GM12878 (cell line): Measurements from ENCODE around the gene CPNE5. TPM values are rescaled to one million over a fixed set of nuclear protein-coding genes. Genes with fewer than 3 reads are reported as not detected.

Experiments
- ATAC-seq: fragments of 200-7000 bp; cut with Tn5 transposase; 3 replicates; pipeline ENCODE4 v1.9.1; 2020; ENCODE audit warnings: mild to moderate bottlenecking, moderate library complexity
- BruUV-seq: library from RNA; stranded (reverse); fragments of 400-500 nt; replicated peaks from 2 replicates; lab custom pipeline; 2021; lab: Mats Ljungman, UMichigan
- CTCF ChIA-PET: fragments of 300-600 bp; sonication (Branson Sonifier 250); formaldehyde crosslinking; extraction: SDS; loops from one replicate; lab custom pipeline; 2021; ENCODE audit warnings: inconsistent platforms; lab: Yijun Ruan, JAX
- POLR2A ChIA-PET: fragments of 350-600 bp; formaldehyde crosslinking; extraction: SDS; loops from one replicate; lab custom pipeline; 2021; ENCODE audit warnings: inconsistent platforms; lab: Charles Lee
- RAD21 ChIA-PET: fragments of 300-600 bp; sonication (Branson Sonifier 250); formaldehyde crosslinking; loops from one replicate; lab custom pipeline; 2023; ENCODE audit warnings: antibody characterized with exemption; ENCODE audit not compliant: unreplicated experiment; lab: Charles Lee
- SMC1A ChIA-PET: fragments of 300-600 bp; sonication (Branson Sonifier 250); formaldehyde crosslinking; loops from one replicate; lab custom pipeline; 2023; ENCODE audit not compliant: unreplicated experiment, uncharacterized antibody; lab: Charles Lee
- DNase-seq: peaks from one replicate; pipeline ENCODE4 v3.0.0-alpha.2; 2011; ENCODE audit warnings: low read depth, low spot score
- FAIRE-seq: peaks from 3 replicates; lab custom pipeline; 2011; peaks lifted over from hg19 to GRCh38; lab: Jason Lieb, UNC
- H2AFZ ChIP-seq: 2 replicates; pipeline ENCODE4 v1.6.0; 2011; ENCODE audit warnings: low read depth, low read length, control low read depth; ENCODE audit not compliant: control insufficient read depth
- H3K27ac ChIP-seq: 2 replicates; pipeline ENCODE4 v1.5.1; 2011; ENCODE audit warnings: control low read depth; ENCODE audit not compliant: control insufficient read depth, insufficient read depth
- H3K27me3 ChIP-seq, 2 experiments: replicated peaks in 1 of 2; 2 replicates each; pipeline versions ENCODE4 v1.6.0 to v1.6.1; 2011; ENCODE audit warnings: low read length in 1 of 2; ENCODE audit not compliant: control insufficient read depth in 2 of 2, insufficient read depth in 2 of 2
- H3K36me3 ChIP-seq, 2 experiments: 2 replicates each; pipeline ENCODE4 v1.5.1; 2011; ENCODE audit warnings: low read length in 1 of 2; ENCODE audit not compliant: control insufficient read depth in 2 of 2, insufficient read depth in 2 of 2
- H3K4me1 ChIP-seq: 2 replicates; pipeline ENCODE4 v1.6.1; 2011; ENCODE audit warnings: mild to moderate bottlenecking, low read length, moderate library complexity, mixed read lengths; ENCODE audit not compliant: control insufficient read depth, insufficient read depth
- H3K4me2 ChIP-seq: 2 replicates; pipeline ENCODE4 v1.6.0; 2011; ENCODE audit warnings: control low read depth; ENCODE audit not compliant: control insufficient read depth, insufficient read depth
- H3K4me3 ChIP-seq: fragments of 200-600 bp; sonication (generic); 2 replicates; pipeline ENCODE4 v1.5.1; 2016
- H3K79me2 ChIP-seq: 2 replicates; pipeline ENCODE4 v1.6.0; 2011; ENCODE audit warnings: low read length; ENCODE audit not compliant: control insufficient read depth, insufficient read depth
- H3K9ac ChIP-seq: 2 replicates; pipeline ENCODE4 v1.8.0; 2011; ENCODE audit warnings: low read length, control low read depth, mixed read lengths; ENCODE audit not compliant: control insufficient read depth, insufficient read depth
- H3K9me3 ChIP-seq: replicated peaks from 3 replicates; pipeline ENCODE4 v1.5.1; 2011; ENCODE audit warnings: mild to moderate bottlenecking, low read length; ENCODE audit not compliant: control insufficient read depth, insufficient read depth
- H4K20me1 ChIP-seq: 2 replicates; pipeline ENCODE4 v1.6.0; 2011; ENCODE audit not compliant: control insufficient read depth, insufficient read depth
- ATF2 ChIP-seq: IDR thresholded peaks from 2 replicates; pipeline ENCODE4 v1.6.1; 2012; ENCODE audit warnings: low read length, inconsistent platforms
- ATF7 ChIP-seq: fragments of 450-650 bp; IDR thresholded peaks from 2 replicates; pipeline ENCODE4 v1.6.1; 2016; ENCODE audit warnings: low read depth, mild to moderate bottlenecking
- CTCF ChIP-seq, 3 experiments: IDR thresholded peaks in 2 of 3; conservative IDR thresholded peaks in 1 of 3; 2 replicates each; pipeline ENCODE4 v1.5.1; 2011; ENCODE audit warnings: low read depth in 3 of 3, low read length in 3 of 3, mild to moderate bottlenecking in 3 of 3, control low read depth in 2 of 3, moderate library complexity in 2 of 3, inconsistent platforms in 1 of 3, mixed read lengths in 1 of 3; ENCODE audit not compliant: control insufficient read depth in 2 of 3, insufficient read depth in 1 of 3; ENCODE audit errors: extremely low read depth in 1 of 3
- EGR1 ChIP-seq, 2 experiments: IDR thresholded peaks; 1 replicate in 1 of 2; 2 replicates in 1 of 2; pipeline ENCODE4 v1.6.1; 2011 to 2012; ENCODE audit warnings: low read depth in 2 of 2, low read length in 2 of 2, borderline replicate concordance in 1 of 2, mild to moderate bottlenecking in 1 of 2, moderate library complexity in 1 of 2
- FOXK2 ChIP-seq: fragments of 450-650 bp; IDR thresholded peaks from 2 replicates; pipeline ENCODE4 v1.6.1; 2017; ENCODE audit warnings: mild to moderate bottlenecking, moderate library complexity
- MLLT1 ChIP-seq: fragments of 450-650 bp; IDR thresholded peaks from 2 replicates; pipeline ENCODE4 v1.6.1; 2016; ENCODE audit warnings: mild to moderate bottlenecking
- MTA3 ChIP-seq: IDR thresholded peaks from 2 replicates; pipeline ENCODE4 v1.6.1; 2012; ENCODE audit warnings: low read length, inconsistent platforms, borderline replicate concordance
- PBX3 ChIP-seq: IDR thresholded peaks from 2 replicates; pipeline ENCODE4 v1.6.1; 2011; ENCODE audit warnings: mild to moderate bottlenecking, low read depth, low read length, moderate library complexity; ENCODE audit not compliant: insufficient replicate concordance
- PRDM15 ChIP-seq: fragments of 450-650 bp; formaldehyde crosslinking; IDR thresholded peaks from 2 replicates; pipeline ENCODE4 v1.4.0; 2020; ENCODE audit warnings: mild to moderate bottlenecking, moderate library complexity
- SPI1 ChIP-seq: IDR thresholded peaks from 2 replicates; pipeline ENCODE4 v1.6.1; 2011; ENCODE audit warnings: low read depth, mild to moderate bottlenecking, low read length, moderate library complexity, borderline replicate concordance; ENCODE audit not compliant: insufficient read depth
- SREBF2 ChIP-seq: IDR thresholded peaks from 2 replicates; pipeline ENCODE4 v1.6.1; 2012; ENCODE audit warnings: mild to moderate bottlenecking, low read length
- STAT1 ChIP-seq: fragments of 450-650 bp; conservative IDR thresholded peaks from 2 replicates; pipeline ENCODE4 v1.6.1; 2014; ENCODE audit warnings: antibody characterized with exemption, mild to moderate bottlenecking
- ZBED1 ChIP-seq: IDR thresholded peaks from 2 replicates; pipeline ENCODE4 v1.6.1; 2016; ENCODE audit warnings: borderline replicate concordance
- ZNF24 ChIP-seq: fragments of 450-650 bp; IDR thresholded peaks from 2 replicates; pipeline ENCODE4 v1.6.1; 2017; ENCODE audit warnings: antibody characterized with exemption, mild to moderate bottlenecking
- ZNF622 ChIP-seq: fragments of 450-650 bp; IDR thresholded peaks from 2 replicates; pipeline ENCODE4 v1.6.1; 2017; ENCODE audit warnings: mild to moderate bottlenecking, inconsistent platforms
- WGBS: methylation state at CpG from one replicate; pipeline ENCODE4 v1.1.6; 2016; ENCODE audit warnings: low lambda C conversion rate; ENCODE audit not compliant: insufficient replicate concordance, insufficient coverage; ENCODE audit errors: missing lambda C conversion rate; 5-methylcytosine and 5-hydroxymethylcytosine counted together
- in situ Hi-C: fragments of 300-500 bp; cut with MboI; formaldehyde crosslinking; loops from 9 replicates; pipeline ENCODE4 v1.14.3; 2018; ENCODE audit warnings: mixed read lengths
- intact Hi-C: fragments of 100-400 bp; cut with micrococcal nuclease; formaldehyde crosslinking; loops from one replicate; pipeline ENCODE4 v1.14.2; 2022; ENCODE audit not compliant: unreplicated experiment
- polyA plus RNA-seq, 11 experiments: library from polyadenylated mRNA; depleted of rRNA in 4 of 11; unstranded in 6 of 11; stranded (reverse) in 5 of 11; fragments of >200 nt; fragmentation: Nextera tagmentation in 4 of 11; fragmentation: Illumina TruSeq in 1 of 11; extraction: Ambion mirVana in 4 of 11; extraction: Trizol in 1 of 11; gene quantifications; 1 replicate in 1 of 11; 2 replicates in 10 of 11; pipeline versions ENCODE4 v1.2.1 to v1.2.3, GENCODE V29; 2011 to 2016; ENCODE audit warnings: inconsistent platforms in 2 of 11, missing spikeins in 2 of 11, low read depth in 1 of 11
- total RNA-seq, 4 experiments: library from RNA; depleted of rRNA in 3 of 4; stranded (reverse); fragments of >200 nt in 3 of 4; fragmentation: Illumina TruSeq in 1 of 4; extraction: Trizol in 1 of 4; gene quantifications; 2 replicates each; pipeline versions ENCODE4 v1.2.1 to v1.2.3, GENCODE V29; 2013 to 2021

CPNE5 gene
- total and polyA plus RNA-seq, 10 of the 15 experiments (the other 5 are each of a cell fraction or from before 2014, with no cell fraction given), result 2.4 to 39.1 (median 18.2) TPM

- in situ Hi-C loops, result no loop called here
- no peak overlapping the region for H3K4me3 ChIP-seq
- ATAC-seq (no peak), FAIRE-seq (no peak), DNase-seq (no peak)
- H3K36me3 ChIP-seq, result peaks cover 7 to 8% of the 10 kb centered on the region in 2 experiments; a peak in 3 of 4 replicates
- no peak overlapping the region for H3K4me2 ChIP-seq
- intact Hi-C loops, result no loop called here
- no TSS peak for BruUV-seq
- no peaks in the 10 kb centered on the region for H4K20me1 ChIP-seq
- RAD21 ChIA-PET, result no interaction called here
- CTCF ChIA-PET, result interaction anchor here (0.9 to 2.1 kb wide), 2 partner anchors 9 to 12 kb away, joined by 3 to 9 read pairs; no protein-coding TSS in a partner anchor
- no peak overlapping the region for H2AFZ ChIP-seq
- H3K9me3 ChIP-seq, result no peaks in the 10 kb centered on the region
- H3K79me2 ChIP-seq, result peaks cover 4% of the 10 kb centered on the region
- 85% methylated on average over 4 of the region's 4 CpGs for WGBS
- H3K27me3 ChIP-seq, result no peaks in the 10 kb centered on the region
- SMC1A ChIA-PET, result no interaction called here
- POLR2A ChIA-PET, result no interaction called here
- no peak overlapping the region for H3K9ac ChIP-seq
- H3K27ac ChIP-seq, result no peak overlapping the region
- H3K4me1 ChIP-seq, result no peaks in the 10 kb centered on the region
- TF ChIP-seq CTCF (IDR thresholded peaks at IDR 0.05 in 2 of 3, conservative IDR thresholded peaks at IDR 0.05 in 1 of 3; ENCODE audit: control insufficient read depth in 2 of 3, extremely low read depth in 1 of 3, insufficient read depth in 1 of 3, low read depth in 3 of 3, low read length in 3 of 3) (no peak), SREBF2 (no peak), PRDM15 (CRISPR knock-in tag) (no peak), ZBED1 (no peak), SPI1 (no peak), ZNF24 (no peak), ATF2 (no peak), PBX3 (no peak), EGR1 (IDR thresholded peaks at IDR 0.05; ENCODE audit: borderline replicate concordance in 1 of 2, low read depth in 2 of 2, low read length in 2 of 2) (no peak), ZNF622 (no peak), ATF7 (no peak), MTA3 (no peak), FOXK2 (no peak), MLLT1 (no peak), STAT1 (no peak)
Observed at GRCh38 chr6:36862848-36863382, 23.7 kb upstream of the CPNE5 start.
